A549 (cell line): ENCODE measurements around the gene ABLIM1.

Experiments
- CHD2 ChIP-seq: fragments of 150-350 bp; IDR thresholded peaks from 2 replicates; pipeline ENCODE4 v1.6.1; 2014; ENCODE audit warnings: low read length; ENCODE audit not compliant: partially characterized antibody
- CTCF ChIP-seq: fragments of >200 bp; sonication (Bioruptor Twin); formaldehyde crosslinking; IDR thresholded peaks from 3 replicates; pipeline ENCODE4 v1.5.1; 2016
- MAFK ChIP-seq: fragments of 450-650 bp; IDR thresholded peaks from 2 replicates; pipeline ENCODE4 v1.6.1; 2014; ENCODE audit not compliant: partially characterized antibody
- MYC ChIP-seq: IDR thresholded peaks from 2 replicates; pipeline ENCODE4 v1.6.1; 2012; ENCODE audit warnings: mild to moderate bottlenecking, inconsistent platforms, low read length, improper control_type of control experiment, borderline replicate concordance
- POLR2A ChIP-seq: IDR thresholded peaks from 2 replicates; pipeline ENCODE4 v1.6.1; 2012; ENCODE audit warnings: mild to moderate bottlenecking, low read length
- RAD21 ChIP-seq, 2 experiments: fragments of >200 bp in 1 of 2; sonication (Bioruptor Twin) in 1 of 2; formaldehyde crosslinking in 1 of 2; IDR thresholded peaks in 1 of 2; conservative IDR thresholded peaks in 1 of 2; 2 replicates in 1 of 2; 3 replicates in 1 of 2; pipeline ENCODE4 v1.6.1; 2012 to 2018; ENCODE audit warnings: inconsistent platforms in 1 of 2
- RCOR1 ChIP-seq: fragments of 150-350 bp; IDR thresholded peaks from 2 replicates; pipeline ENCODE4 v1.6.1; 2014; ENCODE audit warnings: antibody characterized with exemption, low read length, low read depth
- TF ChIP-seq, protein P1 (sequence below): fragments of 250-450 bp; sonication (Bioruptor Pico); IDR thresholded peaks from 2 replicates; pipeline ENCODE4 v1.5.0; 2021; ENCODE audit warnings: mild to moderate bottlenecking, moderate library complexity, borderline replicate concordance

DNA sequence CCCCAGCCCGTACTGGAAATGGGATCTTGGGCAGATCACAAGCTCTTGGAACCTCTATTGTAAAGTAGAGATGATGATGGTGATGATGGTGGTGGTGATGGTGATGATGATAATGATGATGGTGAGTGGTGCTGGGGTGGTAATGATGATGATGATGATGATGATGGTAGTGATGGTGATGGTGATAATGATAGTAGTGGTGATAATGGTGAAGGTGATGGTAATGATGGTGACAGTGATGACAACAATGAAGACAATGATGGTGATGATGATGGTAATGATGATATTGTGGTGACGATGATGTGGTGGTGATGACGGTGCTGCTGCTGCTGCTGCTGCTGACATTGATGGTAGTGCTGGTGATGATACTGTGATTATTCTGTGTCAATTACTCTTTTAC is 162.8 kb downstream of the ABLIM1 start:
- TF ChIP-seq RCOR1 (no peak), MYC (no peak), CHD2 (no peak), CTCF (no peak), POLR2A (no peak), MAFK (no peak), RAD21 (conservative IDR thresholded peaks at IDR 0.05 in 1 of 2, IDR thresholded peaks at IDR 0.05 in 1 of 2) (no peak)
- TF ChIP-seq, protein P1, sequence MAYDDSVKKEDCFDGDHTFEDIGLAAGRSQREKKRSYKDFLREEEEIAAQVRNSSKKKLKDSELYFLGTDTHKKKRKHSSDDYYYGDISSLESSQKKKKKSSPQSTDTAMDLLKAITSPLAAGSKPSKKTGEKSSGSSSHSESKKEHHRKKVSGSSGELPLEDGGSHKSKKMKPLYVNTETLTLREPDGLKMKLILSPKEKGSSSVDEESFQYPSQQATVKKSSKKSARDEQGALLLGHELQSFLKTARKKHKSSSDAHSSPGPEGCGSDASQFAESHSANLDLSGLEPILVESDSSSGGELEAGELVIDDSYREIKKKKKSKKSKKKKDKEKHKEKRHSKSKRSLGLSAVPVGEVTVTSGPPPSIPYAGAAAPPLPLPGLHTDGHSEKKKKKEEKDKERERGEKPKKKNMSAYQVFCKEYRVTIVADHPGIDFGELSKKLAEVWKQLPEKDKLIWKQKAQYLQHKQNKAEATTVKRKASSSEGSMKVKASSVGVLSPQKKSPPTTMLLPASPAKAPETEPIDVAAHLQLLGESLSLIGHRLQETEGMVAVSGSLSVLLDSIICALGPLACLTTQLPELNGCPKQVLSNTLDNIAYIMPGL (CRISPR knock-in tag), result no peak
